NCI-H146 treated with DMSO at 0.1 percent for 48 hours (cell line): ENCODE measurements around the gene IGFL4.

Experiments
- DNase-seq: peaks from one replicate; lab custom pipeline; 2025; ENCODE audit not compliant: unreplicated experiment; lab: John Stamatoyannopoulos, UW

Gene IGFL4

GRCh38 chr19:46065486-46066071 is 24.8 kb upstream of the IGFL4 start:
- no peak for DNase-seq

- no peak for DNase-seq
Observed at GRCh38 chr19:46063201-46063600, 22.4 kb upstream of the IGFL4 start.

- DNase-seq: no peak
Observed at GRCh38 chr19:46060012-46060411, 19.2 kb upstream of the IGFL4 start.

- DNase-seq: no peak
Observed at GRCh38 chr19:46058778-46059177, 18.0 kb upstream of the IGFL4 start.

GRCh38 chr19:46056536-46056935 is 15.7 kb upstream of the IGFL4 start:
- no peak for DNase-seq

GRCh38 chr19:46052896-46053295 is 12.1 kb upstream of the IGFL4 start:
- DNase-seq: no peak

- no peak for DNase-seq
Observed at GRCh38 chr19:46049597-46049996, 8.8 kb upstream of the IGFL4 start.

GRCh38 chr19:46043519-46043918 is 2.7 kb upstream of the IGFL4 start:
- DNase-seq: no peak

GRCh38 chr19:46042252-46042883 is 1.6 kb upstream of the IGFL4 start:
- no peak for DNase-seq

GRCh38 chr19:46040125-46040524 is 677 bp downstream of the IGFL4 start:
- no peak for DNase-seq

- DNase-seq: no peak
Observed at GRCh38 chr19:46036744-46037128, 4.1 kb downstream of the IGFL4 start.

GRCh38 chr19:46035986-46036743 is 4.6 kb downstream of the IGFL4 start:
- no peak for DNase-seq

- no peak for DNase-seq
Observed at GRCh38 chr19:46035546-46035945, 5.3 kb downstream of the IGFL4 start.

GRCh38 chr19:46033401-46033800 is 7.4 kb downstream of the IGFL4 start:
- no peak for DNase-seq

- DNase-seq: no peak
Observed at GRCh38 chr19:46032597-46033025, 8.2 kb downstream of the IGFL4 start.

GRCh38 chr19:46031781-46032596 is 8.8 kb downstream of the IGFL4 start:
- DNase-seq: no peak

- DNase-seq: no peak
Observed at GRCh38 chr19:46030812-46031550, 9.8 kb downstream of the IGFL4 start.

GRCh38 chr19:46025835-46026234 is 15.0 kb downstream of the IGFL4 start:
- no peak for DNase-seq

- DNase-seq: no peak
Observed at GRCh38 chr19:46023311-46023779, 17.5 kb downstream of the IGFL4 start.

GRCh38 chr19:46022431-46023310 is 18.1 kb downstream of the IGFL4 start, which contains the start of gene PGLYRP1:
TSS of gene PGLYRP1 (minus strand) at chr19:46023053. CDS start at chr19:46023021, 32 bp downstream.
- no peak for DNase-seq
